ENCODE measurements around the gene ALKAL2.
A peak's percentile ranks its signal among the peaks of the same experiment; 100 is the strongest.

Gene ALKAL2

GRCh38 chr2:289362-290089 is 1.6 kb upstream of the ALKAL2 start:
- no peak for DNase-seq

- DNase-seq, result no peak
These were observed 969 bp upstream of the ALKAL2 start for GRCh38 chr2:288758-289361.

- no peak for DNase-seq
These were observed 413 bp downstream of the ALKAL2 start for GRCh38 chr2:287471-287885.

GRCh38 chr2:286774-287392 is 1.0 kb downstream of the ALKAL2 start:
- DNase-seq, result no peak

GRCh38 chr2:286035-286434 is 1.9 kb downstream of the ALKAL2 start:
- no peak for DNase-seq

- DNase-seq, result no peak
These were observed 2.4 kb downstream of the ALKAL2 start for GRCh38 chr2:285531-285930.

- DNase-seq, result peak in 1 of 2 experiments; percentile 8
These were observed 2.9 kb downstream of the ALKAL2 start for GRCh38 chr2:284896-285492.

- DNase-seq, result no peak
These were observed 3.7 kb downstream of the ALKAL2 start for GRCh38 chr2:283996-284794.

GRCh38 chr2:282371-283263 is 5.3 kb downstream of the ALKAL2 start:
- no peak for DNase-seq

- DNase-seq, result no peak
These were observed 6.5 kb downstream of the ALKAL2 start for GRCh38 chr2:281381-281780.

- DNase-seq, result no peak
These were observed 7.2 kb downstream of the ALKAL2 start for GRCh38 chr2:280650-281110.

GRCh38 chr2:279956-280649 is 7.8 kb downstream of the ALKAL2 start:
- no peak for DNase-seq

GRCh38 chr2:279366-279765 is 8.5 kb downstream of the ALKAL2 start:
- no peak for DNase-seq

- no peak for DNase-seq
These were observed 9.0 kb downstream of the ALKAL2 start for GRCh38 chr2:278927-279320.

- DNase-seq, result no peak
These were observed 9.5 kb downstream of the ALKAL2 start for GRCh38 chr2:278312-278926.

- no peak for DNase-seq
These were observed 12.4 kb downstream of the ALKAL2 start for GRCh38 chr2:275466-275865.

GRCh38 chr2:274503-274902 is 13.4 kb downstream of the ALKAL2 start:
- DNase-seq, result no peak

GRCh38 chr2:273333-273732 is 14.6 kb downstream of the ALKAL2 start:
- peak in 1 of 2 experiments; percentile 3 for DNase-seq

GRCh38 chr2:271917-272316 is 16.0 kb downstream of the ALKAL2 start:
- DNase-seq, result no peak

GRCh38 chr2:270861-271260 is 17.0 kb downstream of the ALKAL2 start:
- DNase-seq, result no peak
